NK-92 treated with Interleukin-12 subunit alpha and Interleukin-12 subunit beta, amount 100 ng/mL, for 24 hours (cell line): ENCODE measurements around the gene NCBP3.
"Not testable (repeated sequence)": the region's sequence is repeated elsewhere in the genome, so short reads cannot be mapped to it uniquely, and the experiment has no call there.

Experiments
- DNase-seq: peaks from one replicate; lab custom pipeline; 2025; lab: John Stamatoyannopoulos, UW

The NCBP3 gene

DNA sequence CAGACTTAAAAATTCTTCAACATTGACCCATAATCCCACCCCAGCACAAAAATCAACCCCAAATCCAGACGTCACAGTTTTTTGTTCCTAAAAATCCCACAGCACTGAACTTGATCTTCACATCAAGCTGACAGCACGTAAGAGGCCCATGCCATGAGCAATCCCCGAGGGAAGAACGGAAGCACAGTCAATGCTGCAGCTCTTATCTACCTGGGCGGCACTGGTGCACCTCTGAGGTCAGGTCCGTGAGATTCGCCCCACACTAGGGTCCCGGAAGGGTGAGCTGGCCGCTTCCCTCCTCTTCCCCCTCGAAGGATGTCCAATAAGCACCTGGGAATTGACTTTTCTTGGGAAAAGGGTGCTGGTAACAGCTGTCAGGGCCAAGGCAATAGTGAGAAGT is 33.8 kb downstream of the NCBP3 start:
- DNase-seq = no peak

GRCh38 chr17:3810019-3810418 is 36.0 kb downstream of the NCBP3 start:
- DNase-seq = no peak

- no peak for DNase-seq
Observed at GRCh38 chr17:3809135-3809534, 36.9 kb downstream of the NCBP3 start.

GRCh38 chr17:3808701-3809100 is 37.3 kb downstream of the NCBP3 start:
- no peak for DNase-seq

- no peak for DNase-seq
Observed at GRCh38 chr17:3805581-3805980, 40.5 kb downstream of the NCBP3 start.

- DNase-seq = no peak
Observed at GRCh38 chr17:3804503-3804931, 41.5 kb downstream of the NCBP3 start.

- DNase-seq = no peak
Observed at GRCh38 chr17:3803308-3803640, 42.8 kb downstream of the NCBP3 start.

DNA sequence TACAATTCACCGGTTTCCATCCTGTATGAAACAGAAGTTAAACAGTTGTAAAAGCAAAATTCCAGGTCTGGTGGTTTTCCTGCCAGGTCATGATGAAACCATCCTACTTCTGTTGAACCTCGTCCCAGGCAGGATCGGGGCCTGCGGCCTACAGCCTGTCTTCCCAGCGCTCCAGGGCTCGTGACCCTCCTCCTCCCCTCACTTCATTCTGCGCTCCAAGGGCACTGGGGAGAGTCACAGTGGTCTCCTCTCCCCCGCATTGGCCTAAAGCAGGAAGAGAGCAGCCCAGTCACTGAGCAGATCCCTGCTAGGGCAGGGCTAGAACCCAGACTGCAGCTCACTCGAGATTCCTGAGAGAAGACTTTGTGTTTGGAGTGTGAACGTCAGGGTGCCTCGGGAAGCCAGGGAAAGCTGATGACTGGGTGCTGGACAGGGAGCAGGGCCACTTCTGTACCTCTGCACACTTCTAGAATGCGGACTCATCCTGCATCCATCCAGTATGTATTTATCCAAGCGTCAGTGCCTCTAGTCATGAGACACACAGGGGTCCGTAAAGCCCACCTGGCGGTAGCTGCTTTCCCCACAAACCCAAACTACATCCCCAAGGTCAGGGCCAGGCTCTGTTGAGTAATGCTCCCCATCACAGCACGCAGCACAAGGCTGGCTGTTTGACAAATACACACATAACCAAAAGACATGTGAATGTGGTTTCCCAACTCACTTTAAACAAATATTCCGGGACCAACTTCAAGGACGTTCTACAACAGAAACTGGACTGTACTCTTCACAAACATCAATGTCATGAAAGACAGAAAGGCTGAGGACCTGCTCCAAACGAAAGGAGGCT is 43.4 kb downstream of the NCBP3 start:
- no peak for DNase-seq

- no peak for DNase-seq
Observed at GRCh38 chr17:3801792-3802191, 44.3 kb downstream of the NCBP3 start.

GRCh38 chr17:3801347-3801746 is 44.7 kb downstream of the NCBP3 start:
- no peak for DNase-seq

- DNase-seq = no peak
Observed at GRCh38 chr17:3800362-3801271, 45.4 kb downstream of the NCBP3 start, which contains the start of gene ITGAE. TSS of gene ITGAE (minus strand) at chr17:3801188. CDS start at chr17:3801144, 44 bp downstream.

- no peak for DNase-seq
Observed at GRCh38 chr17:3799181-3799945, 46.7 kb downstream of the NCBP3 start.

DNA sequence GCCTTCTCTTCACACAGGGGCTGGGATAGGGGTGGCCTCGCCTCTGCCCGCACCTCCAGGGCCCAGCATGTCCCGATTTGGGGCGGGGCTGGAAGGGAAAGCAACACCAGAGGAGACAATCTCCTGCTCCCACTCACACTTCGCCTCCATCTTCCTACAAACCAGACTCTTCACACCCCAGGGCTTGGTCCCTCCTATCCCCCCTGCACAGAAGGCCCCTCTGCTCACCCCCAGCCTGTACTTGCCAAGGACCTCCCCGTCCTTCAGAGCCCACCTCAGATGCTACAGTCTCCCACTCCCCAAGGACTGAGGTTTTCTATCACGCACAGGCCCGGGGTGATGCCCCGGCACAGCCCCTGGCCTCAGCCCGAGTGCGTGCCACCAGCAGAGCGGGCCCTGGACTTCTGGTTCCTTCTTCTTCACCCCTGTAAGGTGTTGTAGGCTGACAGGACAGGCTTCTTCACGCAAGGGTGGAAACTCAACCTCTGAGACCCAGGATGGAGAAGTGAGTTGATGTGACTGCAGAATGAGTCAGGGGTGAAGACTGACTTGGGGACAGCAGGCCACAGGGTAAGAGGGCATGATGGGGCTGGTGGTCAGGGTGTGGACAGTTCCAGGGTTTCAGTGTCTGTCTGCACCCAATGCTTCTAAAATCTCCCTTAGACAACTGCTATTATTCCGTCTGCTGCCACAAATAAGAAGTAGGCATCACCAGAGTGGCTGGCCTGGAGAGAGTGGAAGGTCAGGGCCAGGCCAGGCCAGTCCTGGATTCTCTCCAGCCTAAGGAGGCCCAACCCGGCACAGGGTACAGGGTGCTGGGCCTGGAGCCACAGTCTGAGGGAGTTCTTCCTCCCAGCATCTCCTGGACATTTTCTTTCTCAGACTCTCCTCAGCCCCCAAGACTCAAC is 47.5 kb downstream of the NCBP3 start:
- no peak for DNase-seq

DNA sequence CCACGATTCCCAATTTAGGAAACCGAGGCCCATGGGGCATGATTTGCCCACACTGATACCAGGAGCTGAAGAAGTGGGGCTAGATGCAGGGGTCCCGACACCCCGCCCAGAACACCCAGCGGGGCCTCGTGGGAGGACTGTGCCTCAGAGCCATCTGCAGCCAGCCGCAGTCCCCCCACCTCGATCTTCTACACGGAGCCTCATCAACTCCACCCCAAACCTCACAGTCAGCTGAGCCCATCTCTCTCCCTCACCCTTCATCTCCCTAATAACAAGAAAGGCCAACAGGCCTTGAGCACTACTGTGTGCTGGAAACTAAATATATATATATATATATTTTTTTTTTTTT is 49.2 kb downstream of the NCBP3 start:
- peak; percentile 63 for DNase-seq

- peak; percentile 87 for DNase-seq
Observed at GRCh38 chr17:3796110-3796821, 49.8 kb downstream of the NCBP3 start.

DNA sequence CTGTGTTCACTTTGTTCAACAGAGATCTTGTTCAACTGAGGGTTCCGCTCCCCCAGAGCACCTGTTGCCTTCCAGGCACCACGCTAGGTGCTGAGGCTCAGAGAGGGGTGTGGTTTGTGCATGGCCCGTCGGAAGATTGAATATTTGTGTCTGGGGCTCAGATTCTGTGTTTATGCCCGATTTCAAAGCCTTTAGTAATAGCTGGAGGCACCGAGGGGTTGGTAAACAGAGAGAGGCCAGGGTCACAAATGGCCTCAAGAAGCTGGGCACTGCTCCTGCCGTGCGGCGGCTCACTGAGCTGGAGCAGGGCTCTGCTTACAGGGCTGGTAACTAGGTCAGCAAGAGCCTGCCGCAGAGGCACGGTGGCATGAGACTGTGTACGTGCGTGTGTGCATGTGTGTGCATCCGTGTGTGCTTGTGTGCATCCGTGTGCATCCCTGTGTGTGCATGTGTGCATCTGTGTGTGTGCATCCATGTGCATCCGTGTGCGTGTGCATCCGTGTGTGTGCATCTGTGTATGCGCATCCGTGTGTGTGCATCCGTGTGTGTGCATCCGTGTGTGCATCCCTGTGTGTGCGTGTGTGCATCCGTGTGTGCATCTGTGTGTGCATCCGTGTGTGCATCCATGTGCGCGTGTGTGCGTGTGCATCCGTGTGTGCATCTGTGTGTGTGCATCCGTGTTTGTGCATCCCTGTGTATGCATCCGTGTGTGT is 50.5 kb downstream of the NCBP3 start:
- DNase-seq = no peak

- peak; percentile 45 for DNase-seq
Observed at GRCh38 chr17:3794557-3795389, 51.3 kb downstream of the NCBP3 start.

DNA sequence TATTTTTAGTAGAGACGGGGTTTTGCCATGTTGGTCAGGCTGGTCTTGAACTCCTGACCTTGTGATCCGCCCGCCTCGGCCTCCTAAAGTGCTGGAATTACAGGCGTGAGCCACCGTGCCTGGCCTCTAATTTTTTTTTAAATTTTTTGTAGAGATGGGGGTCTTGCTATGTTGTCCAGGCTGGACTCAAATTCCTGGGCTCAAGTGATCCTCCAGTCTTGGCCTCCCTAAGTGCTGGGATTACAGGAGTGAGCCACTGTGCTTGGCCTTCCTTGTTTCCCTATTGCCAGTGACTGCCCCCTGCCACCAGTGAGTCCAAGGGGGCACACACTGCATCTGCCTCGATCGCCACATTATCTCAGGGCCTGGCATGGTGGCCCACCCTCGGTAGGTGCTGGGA is 51.9 kb downstream of the NCBP3 start:
- DNase-seq = not testable (repeated sequence)

GRCh38 chr17:3793258-3793657 is 52.8 kb downstream of the NCBP3 start:
- DNase-seq = not testable (repeated sequence)
